Adrenal gland (tissue), 5 donors: Measurements from ENCODE around the gene MPC1L.

Source experiments
- POLR2A ChIP-seq, 2 donors: fragments of 450-650 bp; IDR thresholded peaks; one replicate each; pipeline ENCODE4 v1.6.1; 2017; ENCODE audit warnings: antibody characterized with exemption in 2 of 2, mild to moderate bottlenecking in 2 of 2, moderate library complexity in 1 of 2
- TF ChIP-seq, protein P1 (sequence below), 6 experiments: fragments of 450-650 bp in 4 of 6; fragments of 200-600 bp in 2 of 6; sonication (generic) in 1 of 6; IDR thresholded peaks; 1 replicate in 5 of 6; 2 replicates in 1 of 6; pipeline versions ENCODE4 v1.5.1 to v1.8.0; 2016 to 2021; ENCODE audit warnings: antibody characterized with exemption in 6 of 6, mild to moderate bottlenecking in 2 of 6, moderate library complexity in 1 of 6
- donor health status: DM: no; HTN: no; CAD: no.

DNA sequence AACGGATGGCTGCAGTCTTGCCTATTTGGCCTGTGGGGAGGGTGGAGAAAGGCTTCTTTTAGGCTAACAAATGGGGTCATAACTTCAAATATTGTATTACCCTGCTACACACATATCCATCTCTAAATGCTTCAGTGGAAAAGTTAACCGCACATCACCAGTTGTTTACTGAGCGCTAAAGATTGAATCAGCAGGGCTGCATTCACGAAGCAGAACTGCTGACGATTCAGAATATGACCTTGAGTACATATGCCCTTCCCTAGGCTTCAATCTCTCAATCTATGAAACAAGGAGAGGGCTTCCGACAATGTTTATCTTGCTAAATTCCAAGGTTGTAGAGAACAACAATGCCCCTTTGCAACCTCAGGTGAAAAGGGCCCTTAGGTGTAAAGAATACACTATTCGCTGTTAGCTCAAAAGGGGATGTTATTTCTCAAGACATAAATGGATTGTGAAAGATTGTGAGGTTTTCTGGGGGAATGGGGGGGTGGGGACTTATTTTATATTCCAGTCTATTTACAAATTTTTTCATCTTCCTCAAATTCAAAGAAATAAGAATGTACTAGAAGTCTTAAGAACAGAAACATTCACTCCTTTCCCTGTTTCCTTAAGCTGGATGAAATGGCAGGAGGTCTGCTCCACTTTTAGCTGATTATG is 45.1 kb upstream of the MPC1L start:
- TF ChIP-seq, protein P1, sequence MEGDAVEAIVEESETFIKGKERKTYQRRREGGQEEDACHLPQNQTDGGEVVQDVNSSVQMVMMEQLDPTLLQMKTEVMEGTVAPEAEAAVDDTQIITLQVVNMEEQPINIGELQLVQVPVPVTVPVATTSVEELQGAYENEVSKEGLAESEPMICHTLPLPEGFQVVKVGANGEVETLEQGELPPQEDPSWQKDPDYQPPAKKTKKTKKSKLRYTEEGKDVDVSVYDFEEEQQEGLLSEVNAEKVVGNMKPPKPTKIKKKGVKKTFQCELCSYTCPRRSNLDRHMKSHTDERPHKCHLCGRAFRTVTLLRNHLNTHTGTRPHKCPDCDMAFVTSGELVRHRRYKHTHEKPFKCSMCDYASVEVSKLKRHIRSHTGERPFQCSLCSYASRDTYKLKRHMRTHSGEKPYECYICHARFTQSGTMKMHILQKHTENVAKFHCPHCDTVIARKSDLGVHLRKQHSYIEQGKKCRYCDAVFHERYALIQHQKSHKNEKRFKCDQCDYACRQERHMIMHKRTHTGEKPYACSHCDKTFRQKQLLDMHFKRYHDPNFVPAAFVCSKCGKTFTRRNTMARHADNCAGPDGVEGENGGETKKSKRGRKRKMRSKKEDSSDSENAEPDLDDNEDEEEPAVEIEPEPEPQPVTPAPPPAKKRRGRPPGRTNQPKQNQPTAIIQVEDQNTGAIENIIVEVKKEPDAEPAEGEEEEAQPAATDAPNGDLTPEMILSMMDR (IDR thresholded peaks at IDR 0.05), result no peak
- no peak for TF ChIP-seq POLR2A (IDR thresholded peaks at IDR 0.05)
